ENCODE data around the gene ATF1.
"Not testable (repeated sequence)": the region's sequence is repeated elsewhere in the genome, so short reads cannot be mapped to it uniquely, and the experiment has no call there.

ATF1 gene

GRCh38 chr12:50859621-50860310 lies 95.9 kb downstream of the ATF1 start:
- DNase-seq (ENCODE audit: low read depth), result no peak

- peak; percentile 12 for DNase-seq (ENCODE audit: low read depth)
Measured at GRCh38 chr12:50862316-50862715, 98.4 kb downstream of the ATF1 start.

- DNase-seq (ENCODE audit: low read depth), result no peak
Measured at GRCh38 chr12:50865266-50865665, 101.4 kb downstream of the ATF1 start.

GRCh38 chr12:50868881-50869280 lies 105.0 kb downstream of the ATF1 start:
- not testable (repeated sequence) for DNase-seq (ENCODE audit: low read depth)
